Thymus (tissue), 11 donors: Measurements from ENCODE around the gene PAOX. TPM values are rescaled to one million over a fixed set of nuclear protein-coding genes. Genes with fewer than 3 reads are reported as not detected.

Experiments used
- DNase-seq, 9 donors: peaks; one replicate each; pipeline ENCODE4 v3.0.0-alpha.2; 2013; ENCODE audit warnings: low spot score in 9 of 9, low read depth in 6 of 9, missing footprints in 1 of 9
- H3K27ac ChIP-seq, 2 donors: one replicate each; pipeline ENCODE4 v1.5.1; 2013; ENCODE audit warnings: control low read depth in 1 of 2, low read depth in 1 of 2, low read length in 1 of 2, mild to moderate bottlenecking in 1 of 2, moderate library complexity in 1 of 2
- H3K27me3 ChIP-seq, 2 donors: one replicate each; pipeline ENCODE4 v1.5.1; 2013; ENCODE audit warnings: low read length in 1 of 2; ENCODE audit not compliant: control insufficient read depth in 2 of 2, insufficient read depth in 1 of 2
- H3K36me3 ChIP-seq, 2 donors: one replicate each; pipeline ENCODE4 v1.5.1; 2013; ENCODE audit warnings: low read length in 1 of 2, mild to moderate bottlenecking in 1 of 2, moderate library complexity in 1 of 2; ENCODE audit not compliant: control insufficient read depth in 2 of 2, insufficient read depth in 2 of 2
- H3K4me1 ChIP-seq, 2 donors: one replicate each; pipeline ENCODE4 v1.5.1; 2013; ENCODE audit warnings: low read length in 2 of 2; ENCODE audit not compliant: control insufficient read depth in 2 of 2, insufficient read depth in 2 of 2
- H3K4me3 ChIP-seq, 2 donors: one replicate each; pipeline ENCODE4 v1.5.1; 2013; ENCODE audit warnings: low read length in 2 of 2, control low read depth in 1 of 2, mild to moderate bottlenecking in 1 of 2
- H3K9me3 ChIP-seq, 2 donors: one replicate each; pipeline ENCODE4 v1.5.1; 2013; ENCODE audit warnings: low read length in 1 of 2, mild to moderate bottlenecking in 1 of 2; ENCODE audit not compliant: control insufficient read depth in 2 of 2, insufficient read depth in 1 of 2
- whole genome bisulfite sequencing: extraction: QIAGEN DNeasy Blood & Tissue Kit; methylation state at CpG from one replicate; pipeline ENCODE4 v1.1.7; 2013; 5-methylcytosine and 5-hydroxymethylcytosine counted together
- polyA plus RNA-seq: library from polyadenylated mRNA; stranded (reverse); fragments of 200-250 nt; gene quantifications from one replicate; pipeline ENCODE4 v1.2.3, GENCODE V29; 2013
- total RNA-seq: library from RNA; stranded (reverse); fragments of 120-200 nt; gene quantifications from one replicate; pipeline ENCODE4 v1.2.4, GENCODE V29; 2013
- donor health status: healthy.

The PAOX gene
- total and polyA plus RNA-seq, 2 donors, result 2.9 to 6.5 TPM

GRCh38 chr10:133347710-133348517 lies 31.1 kb upstream of the PAOX start:
- Histone ChIP-seq H3K9me3 (peaks cover 0 to 4% of the 10 kb centered on the region in 2 donors), H3K27ac (no peak overlapping the region), H3K4me3 (no peak overlapping the region), H3K36me3 (no peaks in the 10 kb centered on the region), H3K4me1 (no peaks in the 10 kb centered on the region), H3K27me3 (peaks cover 7 to 36% of the 10 kb centered on the region in 2 donors)
- WGBS, result 68% methylated on average over 16 of the region's 16 CpGs
- DNase-seq, result no peak

GRCh38 chr10:133349160-133349568 lies 29.9 kb upstream of the PAOX start:
- 91% methylated on average over 8 of the region's 8 CpGs for WGBS
- H3K4me1 ChIP-seq, result no peaks in the 10 kb centered on the region
- H3K36me3 ChIP-seq, result no peaks in the 10 kb centered on the region
- H3K27me3 ChIP-seq, result peaks cover 3 to 28% of the 10 kb centered on the region in 2 donors
- DNase-seq, result no peak
- no peak overlapping the region for H3K27ac ChIP-seq
- H3K9me3 ChIP-seq, result peaks cover 0 to 4% of the 10 kb centered on the region in 2 donors
- no peak overlapping the region for H3K4me3 ChIP-seq

GRCh38 chr10:133349577-133350011 lies 29.5 kb upstream of the PAOX start:
- H3K9me3 ChIP-seq, result peaks cover 0 to 4% of the 10 kb centered on the region in 2 donors
- no peak for DNase-seq
- H3K4me1 ChIP-seq, result no peaks in the 10 kb centered on the region
- WGBS, result 83% methylated on average over 9 of the region's 9 CpGs
- no peak overlapping the region for H3K4me3 ChIP-seq
- peaks cover 3 to 27% of the 10 kb centered on the region in 2 donors for H3K27me3 ChIP-seq
- H3K36me3 ChIP-seq, result no peaks in the 10 kb centered on the region
- no peak overlapping the region for H3K27ac ChIP-seq

- no peak overlapping the region for H3K4me3 ChIP-seq
- H3K36me3 ChIP-seq, result no peaks in the 10 kb centered on the region
- peaks cover 0 to 1% of the 10 kb centered on the region in 2 donors for H3K9me3 ChIP-seq
- peaks cover 3 to 20% of the 10 kb centered on the region in 2 donors for H3K27me3 ChIP-seq
- no peak for DNase-seq
- WGBS, result 92% methylated on average over 12 of the region's 12 CpGs
- H3K4me1 ChIP-seq, result no peaks in the 10 kb centered on the region
- H3K27ac ChIP-seq, result no peak overlapping the region
Observed at GRCh38 chr10:133350283-133350949, 28.6 kb upstream of the PAOX start.

- Histone ChIP-seq H3K9me3 (no peaks in the 10 kb centered on the region), H3K4me1 (peaks cover 0 to under 1% of the 10 kb centered on the region in 2 donors), H3K36me3 (no peaks in the 10 kb centered on the region), H3K4me3 (no peak overlapping the region), H3K27me3 (peaks cover 3 to 24% of the 10 kb centered on the region in 2 donors), H3K27ac (no peak overlapping the region)
- 67% methylated on average over 13 of the region's 13 CpGs for WGBS
- no peak for DNase-seq
Observed at GRCh38 chr10:133350950-133351329, 28.1 kb upstream of the PAOX start.

GRCh38 chr10:133351408-133352318 lies 27.4 kb upstream of the PAOX start:
- no peaks in the 10 kb centered on the region for H3K9me3 ChIP-seq
- WGBS, result 79% methylated on average over 24 of the region's 24 CpGs
- H3K4me1 ChIP-seq, result peaks cover 4 to 6% of the 10 kb centered on the region in 2 donors
- H3K27ac ChIP-seq, result no peak overlapping the region
- no peaks in the 10 kb centered on the region for H3K36me3 ChIP-seq
- H3K27me3 ChIP-seq, result peaks cover 3 to 27% of the 10 kb centered on the region in 2 donors
- no peak for DNase-seq
- no peak overlapping the region for H3K4me3 ChIP-seq

- peaks cover 0 to 23% of the 10 kb centered on the region in 2 donors for H3K27me3 ChIP-seq
Observed at GRCh38 chr10:133353202-133353959, 25.7 kb upstream of the PAOX start.

GRCh38 chr10:133353988-133354605 lies 25.0 kb upstream of the PAOX start:
- H3K4me3 ChIP-seq, result no peak overlapping the region
- H3K9me3 ChIP-seq, result no peaks in the 10 kb centered on the region
- WGBS, result 91% methylated on average over 16 of the region's 16 CpGs
- H3K4me1 ChIP-seq, result peaks cover 9 to 12% of the 10 kb centered on the region in 2 donors
- H3K27me3 ChIP-seq, result peaks cover 0 to 23% of the 10 kb centered on the region in 2 donors
- H3K36me3 ChIP-seq, result no peaks in the 10 kb centered on the region
- no peak for DNase-seq
- no peak overlapping the region for H3K27ac ChIP-seq

More at GRCh38 chr10:133353202-133353959, 25.7 kb upstream of the PAOX start:
- DNase-seq, result no peak
- Histone ChIP-seq H3K27ac (no peak overlapping the region), H3K9me3 (no peaks in the 10 kb centered on the region), H3K4me3 (no peak overlapping the region), H3K4me1 (peaks cover 9 to 12% of the 10 kb centered on the region in 2 donors), H3K36me3 (no peaks in the 10 kb centered on the region)
- 91% methylated on average over 16 of the region's 16 CpGs for WGBS
